Fibroblast of lung (primary cell): ENCODE results near the gene SMTNL1. TPM values are rescaled to one million over a fixed set of nuclear protein-coding genes. Genes with fewer than 3 reads are reported as not detected.

Source experiments
- DNase-seq, 2 donors: peaks; one replicate each; pipeline versions ENCODE4 v3.0.0 to v3.0.0-alpha.2; 2010; ENCODE audit warnings: low read depth in 2 of 2
- H2AFZ ChIP-seq: 2 replicates; pipeline ENCODE4 v1.5.1; 2012; ENCODE audit warnings: low read length, control low read depth, inconsistent platforms
- H3K27ac ChIP-seq: 2 replicates; pipeline ENCODE4 v1.5.1; 2011; ENCODE audit warnings: low read length, control low read depth; ENCODE audit not compliant: insufficient read depth
- H3K27me3 ChIP-seq: 2 replicates; pipeline ENCODE4 v1.5.1; 2011; ENCODE audit warnings: mild to moderate bottlenecking, low read length; ENCODE audit not compliant: control insufficient read depth, insufficient read depth
- H3K36me3 ChIP-seq: 2 replicates; pipeline ENCODE4 v1.5.1; 2011; ENCODE audit warnings: low read length; ENCODE audit not compliant: control insufficient read depth, insufficient read depth
- H3K4me1 ChIP-seq: 2 replicates; pipeline ENCODE4 v1.5.1; 2011; ENCODE audit warnings: low read length; ENCODE audit not compliant: control insufficient read depth, insufficient read depth; ENCODE audit errors: extremely low read depth
- H3K4me2 ChIP-seq: 2 replicates; pipeline ENCODE4 v1.5.1; 2011; ENCODE audit warnings: low read length, control low read depth; ENCODE audit not compliant: insufficient read depth; ENCODE audit errors: extremely low read depth
- H3K4me3 ChIP-seq, 4 experiments: fragments of 200-600 bp in 1 of 4; sonication (generic) in 1 of 4; replicated peaks in 1 of 4; 2 replicates each; pipeline ENCODE4 v1.5.1; 2011 to 2016; ENCODE audit warnings: low read length in 4 of 4, low read depth in 3 of 4, mild to moderate bottlenecking in 3 of 4, control low read depth in 2 of 4, inconsistent platforms in 1 of 4, mixed read lengths in 1 of 4; ENCODE audit not compliant: insufficient read depth in 1 of 4; ENCODE audit errors: control extremely low read depth in 1 of 4
- H3K79me2 ChIP-seq: 2 replicates; pipeline ENCODE4 v1.5.1; 2012; ENCODE audit warnings: mild to moderate bottlenecking, low read length, inconsistent platforms; ENCODE audit not compliant: control insufficient read depth, insufficient read depth
- H3K9ac ChIP-seq: 2 replicates; pipeline ENCODE4 v1.5.1; 2011; ENCODE audit warnings: mild to moderate bottlenecking, low read length, control low read depth; ENCODE audit not compliant: insufficient read depth
- H3K9me3 ChIP-seq: 2 replicates; pipeline ENCODE4 v1.5.1; 2012; ENCODE audit warnings: low read depth, low read length; ENCODE audit not compliant: control insufficient read depth, insufficient read depth
- H4K20me1 ChIP-seq: 2 replicates; pipeline ENCODE4 v1.5.1; 2011; ENCODE audit warnings: low read length; ENCODE audit not compliant: control insufficient read depth, insufficient read depth; ENCODE audit errors: extremely low read depth
- EZH2 ChIP-seq: IDR thresholded peaks from 2 replicates; pipeline ENCODE4 v1.5.1; 2012; ENCODE audit warnings: low read length, control low read depth, mild to moderate bottlenecking; ENCODE audit errors: missing control alignments
- polyA plus RNA-seq, 2 donors: library from polyadenylated mRNA; depleted of rRNA in 1 of 2; stranded (reverse) in 1 of 2; unstranded in 1 of 2; fragments of >200 nt; gene quantifications; 2 replicates each; pipeline ENCODE4 v1.2.1, GENCODE V29; 2011 to 2012; ENCODE audit warnings: missing spikeins in 1 of 2
- total RNA-seq: library from RNA; depleted of rRNA; stranded (reverse); fragments of >200 nt; gene quantifications from 2 replicates; pipeline ENCODE4 v1.2.1, GENCODE V29; 2014
- TF ChIP-seq, protein P1 (sequence below), 2 donors: IDR thresholded peaks in 1 of 2; conservative IDR thresholded peaks in 1 of 2; 1 replicate in 1 of 2; 2 replicates in 1 of 2; pipeline ENCODE4 v1.5.1; 2011 to 2012; ENCODE audit warnings: low read length in 2 of 2, control low read depth in 1 of 2, inconsistent platforms in 1 of 2, low read depth in 1 of 2, mild to moderate bottlenecking in 1 of 2

The SMTNL1 gene
- total and polyA plus RNA-seq, 2 donors (not counting 1 experiment from before 2014, with no cell fraction given), result not detected

DNA sequence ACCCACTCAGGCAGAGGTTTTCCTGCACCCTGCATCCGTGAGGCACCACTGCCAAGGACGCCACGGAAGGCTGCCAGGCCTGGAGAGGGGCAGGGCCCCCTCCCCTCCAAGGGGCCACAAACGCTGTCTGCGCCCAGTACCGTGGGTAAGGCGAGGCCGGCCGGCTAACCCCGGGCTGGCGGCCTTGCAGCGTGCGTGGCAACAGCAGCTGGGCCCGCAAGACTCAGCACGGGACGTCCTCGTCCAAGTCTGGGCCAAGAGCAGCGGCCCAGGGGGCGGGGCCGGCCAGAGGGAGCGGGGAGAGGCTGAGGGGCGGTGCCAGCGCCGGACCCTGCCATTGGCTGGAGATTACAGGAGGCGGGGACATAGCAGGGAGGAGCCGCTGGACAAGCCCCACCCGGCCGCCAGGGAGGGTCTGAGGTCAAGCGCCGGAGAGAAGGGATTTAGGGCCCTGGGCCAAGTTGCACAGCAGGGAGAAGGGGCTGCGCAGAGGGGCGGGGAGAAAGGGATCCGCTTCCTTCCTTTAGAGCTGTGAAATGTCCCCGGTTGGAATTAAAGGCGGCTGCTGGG, 37.9 kb upstream of the SMTNL1 start:
- Histone ChIP-seq H3K27ac (peak overlapping the region; percentile 54), H3K9ac (no peak overlapping the region), H3K79me2 (no peaks in the 10 kb centered on the region), H3K4me1 (peaks cover 7% of the 10 kb centered on the region), H3K27me3 (no peaks in the 10 kb centered on the region), H4K20me1 (no peaks in the 10 kb centered on the region), H3K4me2 (peak overlapping the region; percentile 66), H3K36me3 (peaks cover 4% of the 10 kb centered on the region), H3K4me3 (peak overlapping the region; percentile 19 to 46 (median 28)), H2AFZ (peak overlapping the region; percentile 70), H3K9me3 (no peaks in the 10 kb centered on the region)
- TF ChIP-seq EZH2, result no peak
- TF ChIP-seq, protein P1, sequence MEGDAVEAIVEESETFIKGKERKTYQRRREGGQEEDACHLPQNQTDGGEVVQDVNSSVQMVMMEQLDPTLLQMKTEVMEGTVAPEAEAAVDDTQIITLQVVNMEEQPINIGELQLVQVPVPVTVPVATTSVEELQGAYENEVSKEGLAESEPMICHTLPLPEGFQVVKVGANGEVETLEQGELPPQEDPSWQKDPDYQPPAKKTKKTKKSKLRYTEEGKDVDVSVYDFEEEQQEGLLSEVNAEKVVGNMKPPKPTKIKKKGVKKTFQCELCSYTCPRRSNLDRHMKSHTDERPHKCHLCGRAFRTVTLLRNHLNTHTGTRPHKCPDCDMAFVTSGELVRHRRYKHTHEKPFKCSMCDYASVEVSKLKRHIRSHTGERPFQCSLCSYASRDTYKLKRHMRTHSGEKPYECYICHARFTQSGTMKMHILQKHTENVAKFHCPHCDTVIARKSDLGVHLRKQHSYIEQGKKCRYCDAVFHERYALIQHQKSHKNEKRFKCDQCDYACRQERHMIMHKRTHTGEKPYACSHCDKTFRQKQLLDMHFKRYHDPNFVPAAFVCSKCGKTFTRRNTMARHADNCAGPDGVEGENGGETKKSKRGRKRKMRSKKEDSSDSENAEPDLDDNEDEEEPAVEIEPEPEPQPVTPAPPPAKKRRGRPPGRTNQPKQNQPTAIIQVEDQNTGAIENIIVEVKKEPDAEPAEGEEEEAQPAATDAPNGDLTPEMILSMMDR (conservative IDR thresholded peaks at IDR 0.05 in 1 of 2, IDR thresholded peaks at IDR 0.05 in 1 of 2; ENCODE audit: low read depth in 1 of 2, low read length in 2 of 2), result no peak
- peak; percentile 85 to 94 for DNase-seq

DNA sequence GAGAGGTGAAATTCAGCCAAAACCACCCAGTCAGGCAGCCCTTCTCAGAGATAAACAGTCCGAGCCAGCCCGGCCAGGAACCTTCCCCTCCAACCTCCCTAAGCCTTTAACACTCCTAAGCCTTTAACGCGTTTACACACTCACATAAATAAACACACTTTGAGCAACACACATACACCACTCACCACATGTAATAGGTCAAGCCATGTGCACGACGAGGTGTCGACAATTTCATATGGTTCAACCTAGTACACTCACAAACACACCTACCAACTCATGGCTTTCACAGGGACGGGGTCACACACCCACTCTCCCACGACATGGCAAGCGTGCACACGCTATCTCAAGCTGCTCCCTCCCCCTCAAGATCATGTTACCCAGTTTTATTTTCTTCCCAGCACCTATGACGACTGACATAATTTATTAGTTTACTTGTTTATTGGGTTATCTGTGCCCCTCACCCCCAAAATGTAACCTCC, 37.4 kb upstream of the SMTNL1 start:
- H3K4me3 ChIP-seq, result peak overlapping the region; percentile 19 to 46 (median 28)
- no peak for DNase-seq
- H3K27ac ChIP-seq, result peak overlapping the region; percentile 35

DNA sequence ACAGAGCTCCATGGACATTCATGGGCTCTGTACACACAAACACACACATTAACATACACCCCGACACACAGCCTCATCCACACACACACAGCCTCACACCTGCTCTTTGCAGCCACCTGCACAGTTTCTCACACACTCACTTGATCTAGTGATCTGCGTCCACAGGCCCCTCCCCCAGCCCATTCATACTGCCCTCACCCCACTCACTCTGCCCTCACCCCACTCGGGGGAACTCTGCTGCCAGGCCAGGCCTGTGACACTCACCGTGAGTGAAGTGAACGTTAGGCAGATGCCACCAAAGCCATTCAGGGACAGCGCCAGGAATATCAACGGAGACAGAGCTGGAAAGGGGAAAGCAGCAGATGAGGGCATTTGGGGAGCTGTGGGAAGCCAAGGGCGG, 36.9 kb upstream of the SMTNL1 start:
- H2AFZ ChIP-seq, result no peak overlapping the region
- no peak for DNase-seq
- no peak overlapping the region for H3K4me2 ChIP-seq
- peaks cover 4% of the 10 kb centered on the region for H3K36me3 ChIP-seq
- no peak overlapping the region for H3K9ac ChIP-seq
- TF ChIP-seq EZH2, result no peak
- TF ChIP-seq, protein P1 (conservative IDR thresholded peaks at IDR 0.05 in 1 of 2, IDR thresholded peaks at IDR 0.05 in 1 of 2; ENCODE audit: low read depth in 1 of 2, low read length in 2 of 2), result no peak
- H3K27me3 ChIP-seq, result no peaks in the 10 kb centered on the region
- H3K4me3 ChIP-seq, result no peak overlapping the region
- no peaks in the 10 kb centered on the region for H4K20me1 ChIP-seq
- H3K4me1 ChIP-seq, result peaks cover 7% of the 10 kb centered on the region
- H3K27ac ChIP-seq, result no peak overlapping the region
- no peaks in the 10 kb centered on the region for H3K79me2 ChIP-seq
- no peaks in the 10 kb centered on the region for H3K9me3 ChIP-seq

More for the DNA sequence above, 37.4 kb upstream of the SMTNL1 start:
- peaks cover 4% of the 10 kb centered on the region for H3K36me3 ChIP-seq
- no peak overlapping the region for H3K9ac ChIP-seq
- H2AFZ ChIP-seq, result peak overlapping the region; percentile 70
- no peaks in the 10 kb centered on the region for H3K79me2 ChIP-seq
- H4K20me1 ChIP-seq, result no peaks in the 10 kb centered on the region
- no peak for TF ChIP-seq EZH2
- TF ChIP-seq, protein P1 (conservative IDR thresholded peaks at IDR 0.05 in 1 of 2, IDR thresholded peaks at IDR 0.05 in 1 of 2; ENCODE audit: low read depth in 1 of 2, low read length in 2 of 2), result no peak
- H3K9me3 ChIP-seq, result no peaks in the 10 kb centered on the region
- H3K4me2 ChIP-seq, result peak overlapping the region; percentile 52
- peaks cover 7% of the 10 kb centered on the region for H3K4me1 ChIP-seq
- H3K27me3 ChIP-seq, result no peaks in the 10 kb centered on the region
